NB4 (cell line): ENCODE data around the gene TLCD5.

ENCODE experiments used
- DNase-seq: peaks from one replicate; pipeline ENCODE4 v3.0.0; 2010; ENCODE audit warnings: low read depth
- H3K4me3 ChIP-seq: one replicate; pipeline ENCODE4 v1.5.1; 2011; ENCODE audit warnings: mild to moderate bottlenecking, low read depth, low read length, moderate library complexity
- CTCF ChIP-seq: IDR thresholded peaks from one replicate; pipeline ENCODE4 v1.5.1; 2012; ENCODE audit warnings: low read depth, low read length
- MAX ChIP-seq: IDR thresholded peaks from 2 replicates; pipeline ENCODE4 v1.6.1; 2011; ENCODE audit warnings: low read depth, low read length
- MYC ChIP-seq: IDR thresholded peaks from 2 replicates; pipeline ENCODE4 v1.6.1; 2011; ENCODE audit warnings: low read depth, low read length
- POLR2A ChIP-seq: IDR thresholded peaks from 2 replicates; pipeline ENCODE4 v1.6.1; 2011; ENCODE audit warnings: mild to moderate bottlenecking; ENCODE audit not compliant: insufficient read length; ENCODE audit errors: extremely low read depth

TLCD5 gene

GRCh38 chr11:120324932-120325810 lies at the start of gene TLCD5:
Gene TLCD5, plus strand, starts transcription at chr11:120325299. Its CDS starts 2,143 bp downstream, at chr11:120327442.
- no peak for DNase-seq
- TF ChIP-seq CTCF (no peak), POLR2A (no peak), MYC (no peak), MAX (no peak)
- H3K4me3 ChIP-seq, result no peak within 1 kb of the TSS

GRCh38 chr11:120279502-120279901 lies 45.6 kb upstream of the TLCD5 start:
- DNase-seq, result no peak
- TF ChIP-seq MYC, result no peak
- TF ChIP-seq CTCF, result no peak
- no peak for TF ChIP-seq POLR2A
- no peak for TF ChIP-seq MAX
- H3K4me3 ChIP-seq, result no peak overlapping the region

GRCh38 chr11:120280600-120281051 lies 44.5 kb upstream of the TLCD5 start:
- TF ChIP-seq POLR2A (no peak), MYC (no peak)
- no peak overlapping the region for H3K4me3 ChIP-seq
- no peak for DNase-seq

- H3K4me3 ChIP-seq, result no peak overlapping the region
- DNase-seq, result no peak
- TF ChIP-seq MYC (no peak), MAX (no peak), POLR2A (no peak), CTCF (no peak)
Observed at GRCh38 chr11:120281143-120281795, 43.8 kb upstream of the TLCD5 start.

- no peak for DNase-seq
- no peak overlapping the region for H3K4me3 ChIP-seq
- TF ChIP-seq CTCF, result no peak
- TF ChIP-seq MAX, result no peak
- TF ChIP-seq POLR2A, result no peak
- TF ChIP-seq MYC, result no peak
Observed at GRCh38 chr11:120283124-120283523, 42.0 kb upstream of the TLCD5 start.

- TF ChIP-seq POLR2A (no peak), CTCF (no peak), MAX (no peak), MYC (no peak)
- no peak overlapping the region for H3K4me3 ChIP-seq
- DNase-seq, result no peak
Observed at GRCh38 chr11:120284272-120284671, 40.8 kb upstream of the TLCD5 start.
